Measurements from ENCODE around the gene MBTD1. TPM values are rescaled to one million over a fixed set of nuclear protein-coding genes. Genes with fewer than 3 reads are reported as not detected.

MBTD1 gene
- total and polyA plus RNA-seq, 4 donors, result 2.4 to 14.2 (median 7.8) TPM

DNA sequence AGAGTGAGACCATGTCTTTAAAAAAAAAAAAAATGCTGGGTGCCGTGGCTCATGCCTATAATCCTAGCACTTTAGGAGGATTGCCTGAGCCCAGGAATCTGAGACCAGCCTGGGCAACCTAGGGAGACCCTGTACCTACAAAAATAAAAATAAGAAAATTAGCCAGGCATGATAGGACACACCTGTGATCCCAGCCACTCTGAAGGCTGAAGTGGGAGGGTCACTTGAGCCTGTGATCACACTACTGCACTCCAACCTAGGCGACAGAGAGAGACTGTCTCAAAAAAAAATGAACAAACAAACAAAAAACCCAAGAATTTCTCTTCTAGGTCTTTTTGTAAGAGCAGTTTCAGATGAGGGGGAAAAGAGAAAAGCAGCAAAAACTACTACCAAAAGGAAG is 59.0 kb downstream of the MBTD1 start:
- Histone ChIP-seq H3K36me3 (ENCODE audit: control insufficient read depth in 4 of 4, insufficient read depth in 3 of 4, low read depth in 1 of 4, low read length in 3 of 4) (peaks cover 4 to 48% (median 38%) of the 10 kb centered on the region in 4 donors), H3K27ac (ENCODE audit: low read depth in 1 of 2, low read length in 2 of 2) (no peak overlapping the region), H3K4me3 (ENCODE audit: low read depth in 1 of 3, low read length in 3 of 3) (no peak overlapping the region), H3K27me3 (ENCODE audit: control insufficient read depth in 4 of 4, insufficient read depth in 4 of 4, low read length in 3 of 4) (no peaks in the 10 kb centered on the region), H3K9me3 (ENCODE audit: control insufficient read depth in 4 of 4, low read length in 3 of 4) (no peaks in the 10 kb centered on the region), H3K9ac (ENCODE audit: low read depth in 1 of 2, low read length in 2 of 2) (no peak overlapping the region), H3K4me1 (ENCODE audit: control insufficient read depth in 4 of 4, insufficient read depth in 4 of 4, low read length in 3 of 4) (no peaks in the 10 kb centered on the region)
- TF ChIP-seq TAF1 (conservative IDR thresholded peaks at IDR 0.05) (no peak), HNF4G (IDR thresholded peaks at IDR 0.05) (no peak), SP1 (IDR thresholded peaks at IDR 0.05) (no peak), GABPA (IDR thresholded peaks at IDR 0.05 in 1 of 2, conservative IDR thresholded peaks at IDR 0.05 in 1 of 2) (no peak), NR2F2 (IDR thresholded peaks at IDR 0.05) (no peak), YY1 (IDR thresholded peaks at IDR 0.05) (no peak), HNF4A (conservative IDR thresholded peaks at IDR 0.05) (no peak), EGR1 (IDR thresholded peaks at IDR 0.05; ENCODE audit: low read depth in 2 of 2) (no peak), RAD21 (IDR thresholded peaks at IDR 0.05) (no peak), RXRA (IDR thresholded peaks at IDR 0.05) (no peak)
- TF ChIP-seq, protein P1, sequence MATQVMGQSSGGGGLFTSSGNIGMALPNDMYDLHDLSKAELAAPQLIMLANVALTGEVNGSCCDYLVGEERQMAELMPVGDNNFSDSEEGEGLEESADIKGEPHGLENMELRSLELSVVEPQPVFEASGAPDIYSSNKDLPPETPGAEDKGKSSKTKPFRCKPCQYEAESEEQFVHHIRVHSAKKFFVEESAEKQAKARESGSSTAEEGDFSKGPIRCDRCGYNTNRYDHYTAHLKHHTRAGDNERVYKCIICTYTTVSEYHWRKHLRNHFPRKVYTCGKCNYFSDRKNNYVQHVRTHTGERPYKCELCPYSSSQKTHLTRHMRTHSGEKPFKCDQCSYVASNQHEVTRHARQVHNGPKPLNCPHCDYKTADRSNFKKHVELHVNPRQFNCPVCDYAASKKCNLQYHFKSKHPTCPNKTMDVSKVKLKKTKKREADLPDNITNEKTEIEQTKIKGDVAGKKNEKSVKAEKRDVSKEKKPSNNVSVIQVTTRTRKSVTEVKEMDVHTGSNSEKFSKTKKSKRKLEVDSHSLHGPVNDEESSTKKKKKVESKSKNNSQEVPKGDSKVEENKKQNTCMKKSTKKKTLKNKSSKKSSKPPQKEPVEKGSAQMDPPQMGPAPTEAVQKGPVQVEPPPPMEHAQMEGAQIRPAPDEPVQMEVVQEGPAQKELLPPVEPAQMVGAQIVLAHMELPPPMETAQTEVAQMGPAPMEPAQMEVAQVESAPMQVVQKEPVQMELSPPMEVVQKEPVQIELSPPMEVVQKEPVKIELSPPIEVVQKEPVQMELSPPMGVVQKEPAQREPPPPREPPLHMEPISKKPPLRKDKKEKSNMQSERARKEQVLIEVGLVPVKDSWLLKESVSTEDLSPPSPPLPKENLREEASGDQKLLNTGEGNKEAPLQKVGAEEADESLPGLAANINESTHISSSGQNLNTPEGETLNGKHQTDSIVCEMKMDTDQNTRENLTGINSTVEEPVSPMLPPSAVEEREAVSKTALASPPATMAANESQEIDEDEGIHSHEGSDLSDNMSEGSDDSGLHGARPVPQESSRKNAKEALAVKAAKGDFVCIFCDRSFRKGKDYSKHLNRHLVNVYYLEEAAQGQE (IDR thresholded peaks at IDR 0.05), result no peak
- TF ChIP-seq, protein P2, sequence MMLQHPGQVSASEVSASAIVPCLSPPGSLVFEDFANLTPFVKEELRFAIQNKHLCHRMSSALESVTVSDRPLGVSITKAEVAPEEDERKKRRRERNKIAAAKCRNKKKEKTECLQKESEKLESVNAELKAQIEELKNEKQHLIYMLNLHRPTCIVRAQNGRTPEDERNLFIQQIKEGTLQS (IDR thresholded peaks at IDR 0.05), result no peak
- TF ChIP-seq, protein P3, sequence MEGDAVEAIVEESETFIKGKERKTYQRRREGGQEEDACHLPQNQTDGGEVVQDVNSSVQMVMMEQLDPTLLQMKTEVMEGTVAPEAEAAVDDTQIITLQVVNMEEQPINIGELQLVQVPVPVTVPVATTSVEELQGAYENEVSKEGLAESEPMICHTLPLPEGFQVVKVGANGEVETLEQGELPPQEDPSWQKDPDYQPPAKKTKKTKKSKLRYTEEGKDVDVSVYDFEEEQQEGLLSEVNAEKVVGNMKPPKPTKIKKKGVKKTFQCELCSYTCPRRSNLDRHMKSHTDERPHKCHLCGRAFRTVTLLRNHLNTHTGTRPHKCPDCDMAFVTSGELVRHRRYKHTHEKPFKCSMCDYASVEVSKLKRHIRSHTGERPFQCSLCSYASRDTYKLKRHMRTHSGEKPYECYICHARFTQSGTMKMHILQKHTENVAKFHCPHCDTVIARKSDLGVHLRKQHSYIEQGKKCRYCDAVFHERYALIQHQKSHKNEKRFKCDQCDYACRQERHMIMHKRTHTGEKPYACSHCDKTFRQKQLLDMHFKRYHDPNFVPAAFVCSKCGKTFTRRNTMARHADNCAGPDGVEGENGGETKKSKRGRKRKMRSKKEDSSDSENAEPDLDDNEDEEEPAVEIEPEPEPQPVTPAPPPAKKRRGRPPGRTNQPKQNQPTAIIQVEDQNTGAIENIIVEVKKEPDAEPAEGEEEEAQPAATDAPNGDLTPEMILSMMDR (IDR thresholded peaks at IDR 0.05; ENCODE audit: low read depth, low read length, missing input control), result no peak
- TF ChIP-seq, protein P4, sequence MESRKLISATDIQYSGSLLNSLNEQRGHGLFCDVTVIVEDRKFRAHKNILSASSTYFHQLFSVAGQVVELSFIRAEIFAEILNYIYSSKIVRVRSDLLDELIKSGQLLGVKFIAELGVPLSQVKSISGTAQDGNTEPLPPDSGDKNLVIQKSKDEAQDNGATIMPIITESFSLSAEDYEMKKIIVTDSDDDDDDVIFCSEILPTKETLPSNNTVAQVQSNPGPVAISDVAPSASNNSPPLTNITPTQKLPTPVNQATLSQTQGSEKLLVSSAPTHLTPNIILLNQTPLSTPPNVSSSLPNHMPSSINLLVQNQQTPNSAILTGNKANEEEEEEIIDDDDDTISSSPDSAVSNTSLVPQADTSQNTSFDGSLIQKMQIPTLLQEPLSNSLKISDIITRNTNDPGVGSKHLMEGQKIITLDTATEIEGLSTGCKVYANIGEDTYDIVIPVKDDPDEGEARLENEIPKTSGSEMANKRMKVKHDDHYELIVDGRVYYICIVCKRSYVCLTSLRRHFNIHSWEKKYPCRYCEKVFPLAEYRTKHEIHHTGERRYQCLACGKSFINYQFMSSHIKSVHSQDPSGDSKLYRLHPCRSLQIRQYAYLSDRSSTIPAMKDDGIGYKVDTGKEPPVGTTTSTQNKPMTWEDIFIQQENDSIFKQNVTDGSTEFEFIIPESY (IDR thresholded peaks at IDR 0.05), result no peak
- TF ChIP-seq, protein P5, sequence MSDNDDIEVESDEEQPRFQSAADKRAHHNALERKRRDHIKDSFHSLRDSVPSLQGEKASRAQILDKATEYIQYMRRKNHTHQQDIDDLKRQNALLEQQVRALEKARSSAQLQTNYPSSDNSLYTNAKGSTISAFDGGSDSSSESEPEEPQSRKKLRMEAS (IDR thresholded peaks at IDR 0.05), result no peak
- 92% methylated on average over 2 of the region's 2 CpGs for WGBS
- DNase-seq (ENCODE audit: low spot score), result no peak

DNA sequence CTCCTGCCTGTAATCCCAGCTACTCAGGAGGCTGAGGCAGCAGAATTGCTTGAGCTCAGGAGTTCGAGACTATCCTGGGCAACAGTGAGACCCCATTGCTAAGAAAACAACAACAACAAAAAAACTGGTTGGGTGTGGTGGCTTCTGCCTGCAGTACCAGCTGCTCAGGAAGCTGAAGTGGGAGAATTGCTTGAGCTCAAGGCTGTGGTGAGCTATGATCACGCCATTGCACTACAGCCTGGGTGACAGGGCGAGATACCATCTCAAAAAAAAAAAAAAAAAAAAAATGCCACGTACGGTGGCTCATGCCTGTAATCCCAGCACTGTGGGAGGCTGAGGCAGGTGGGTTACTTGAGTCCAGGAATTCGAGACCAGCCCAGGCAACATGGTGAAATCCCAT is 59.6 kb downstream of the MBTD1 start:
- peaks cover 4 to 49% (median 37%) of the 10 kb centered on the region in 4 donors for H3K36me3 ChIP-seq (ENCODE audit: control insufficient read depth in 4 of 4, insufficient read depth in 3 of 4, low read depth in 1 of 4, low read length in 3 of 4)
- no peak for DNase-seq (ENCODE audit: low spot score)
- H3K27ac ChIP-seq (ENCODE audit: low read depth in 1 of 2, low read length in 2 of 2), result no peak overlapping the region
- no peaks in the 10 kb centered on the region for H3K9me3 ChIP-seq (ENCODE audit: control insufficient read depth in 4 of 4, low read length in 3 of 4)
- TF ChIP-seq HNF4A (conservative IDR thresholded peaks at IDR 0.05), result no peak
- TF ChIP-seq, protein P1 (IDR thresholded peaks at IDR 0.05), result no peak
- no peak for TF ChIP-seq RAD21 (IDR thresholded peaks at IDR 0.05)
- no peak for TF ChIP-seq YY1 (IDR thresholded peaks at IDR 0.05)
- no peak for TF ChIP-seq FOXA2 (IDR thresholded peaks at IDR 0.05)
- no peak for TF ChIP-seq JUND (IDR thresholded peaks at IDR 0.05)
- TF ChIP-seq, protein P5 (IDR thresholded peaks at IDR 0.05), result no peak
- TF ChIP-seq HNF4G (IDR thresholded peaks at IDR 0.05), result no peak
- TF ChIP-seq, protein P2 (IDR thresholded peaks at IDR 0.05), result no peak
- no peak for TF ChIP-seq FOXA1 (IDR thresholded peaks at IDR 0.05)
- no peak for TF ChIP-seq RXRA (IDR thresholded peaks at IDR 0.05)
- H3K4me3 ChIP-seq (ENCODE audit: low read depth in 1 of 3, low read length in 3 of 3), result no peak overlapping the region
- no peak overlapping the region for H3K9ac ChIP-seq (ENCODE audit: low read depth in 1 of 2, low read length in 2 of 2)
- no peaks in the 10 kb centered on the region for H3K4me1 ChIP-seq (ENCODE audit: control insufficient read depth in 4 of 4, insufficient read depth in 4 of 4, low read length in 3 of 4)
- 84% methylated on average over 6 of the region's 6 CpGs for WGBS
- no peaks in the 10 kb centered on the region for H3K27me3 ChIP-seq (ENCODE audit: control insufficient read depth in 4 of 4, insufficient read depth in 4 of 4, low read length in 3 of 4)

Data from liver (tissue), 9 donors.